Measurements from ENCODE around the gene NES.

GRCh38 chr1:156704930-156705320 is 27.7 kb upstream of the NES start:
- TF ChIP-seq CTCF (IDR thresholded peaks at IDR 0.05; ENCODE audit: insufficient read depth, low read length, poor library complexity, severe bottlenecking) (no peak), EZH2phosphoT487 (conservative IDR thresholded peaks at IDR 0.05; ENCODE audit: low read length) (no peak)

All from SU-DHL-6 (cell line).